H9 (cell line): ENCODE data around the gene L3MBTL4. TPM values are rescaled to one million over a fixed set of nuclear protein-coding genes. Genes with fewer than 3 reads are reported as not detected.

Experiments
- DNase-seq: peaks from one replicate; pipeline ENCODE4 v3.0.0-alpha.2; 2017
- H2AFZ ChIP-seq: one replicate; pipeline ENCODE4 v1.6.1; 2013; ENCODE audit warnings: mild to moderate bottlenecking, low read length, control low read depth, moderate library complexity
- H2AK5ac ChIP-seq: 2 replicates; pipeline ENCODE4 v1.6.1; 2013; ENCODE audit warnings: low read length, control low read depth, mixed read lengths; ENCODE audit not compliant: insufficient read length
- H2BK120ac ChIP-seq: one replicate; pipeline ENCODE4 v1.6.1; 2013; ENCODE audit warnings: low read depth, mild to moderate bottlenecking, low read length, control low read depth, inconsistent platforms; ENCODE audit not compliant: poor library complexity, severe bottlenecking
- H2BK12ac ChIP-seq: 2 replicates; pipeline ENCODE4 v1.6.1; 2013; ENCODE audit warnings: low read length, control low read depth, mixed read lengths, low read depth; ENCODE audit not compliant: insufficient read length
- H2BK15ac ChIP-seq: 2 replicates; pipeline ENCODE4 v1.6.1; 2013; ENCODE audit warnings: low read depth, low read length, control low read depth
- H2BK20ac ChIP-seq: one replicate; pipeline ENCODE4 v1.6.1; 2013; ENCODE audit warnings: low read depth, mild to moderate bottlenecking, low read length, control low read depth, inconsistent platforms; ENCODE audit not compliant: poor library complexity, severe bottlenecking
- H2BK5ac ChIP-seq: 2 replicates; pipeline ENCODE4 v1.6.1; 2013; ENCODE audit warnings: low read length, control low read depth, mixed read lengths; ENCODE audit not compliant: insufficient read length
- H3K14ac ChIP-seq: 2 replicates; pipeline ENCODE4 v1.6.1; 2013; ENCODE audit warnings: low read length, control low read depth; ENCODE audit not compliant: insufficient read depth
- H3K18ac ChIP-seq: 2 replicates; pipeline ENCODE4 v1.6.1; 2013; ENCODE audit warnings: low read depth, mild to moderate bottlenecking, mixed read lengths, low read length, control low read depth; ENCODE audit not compliant: insufficient read length
- H3K23ac ChIP-seq: 2 replicates; pipeline ENCODE4 v1.6.1; 2013; ENCODE audit warnings: low read length, control low read depth, mixed read lengths, low read depth; ENCODE audit not compliant: insufficient read length
- H3K23me2 ChIP-seq: 2 replicates; pipeline ENCODE4 v1.6.1; 2013; ENCODE audit warnings: low read depth, mild to moderate bottlenecking, mixed read lengths, low read length, control low read depth; ENCODE audit not compliant: insufficient read length, poor library complexity, severe bottlenecking
- H3K27ac ChIP-seq: 2 replicates; pipeline ENCODE4 v1.5.1; 2013; ENCODE audit warnings: low read length, control low read depth, mixed read lengths, low read depth; ENCODE audit not compliant: insufficient read length
- H3K27me3 ChIP-seq: 2 replicates; pipeline ENCODE4 v1.6.1; 2013; ENCODE audit warnings: low read length, control low read depth, inconsistent platforms; ENCODE audit not compliant: insufficient read depth
- H3K4ac ChIP-seq: 2 replicates; pipeline ENCODE4 v1.6.1; 2013; ENCODE audit warnings: low read depth, mild to moderate bottlenecking, control low read depth, inconsistent platforms, low read length, moderate library complexity
- H3K4me1 ChIP-seq: 2 replicates; pipeline ENCODE4 v1.6.1; 2013; ENCODE audit warnings: low read length, control low read depth, inconsistent platforms; ENCODE audit not compliant: insufficient read depth
- H3K4me2 ChIP-seq: 2 replicates; pipeline ENCODE4 v1.6.1; 2013; ENCODE audit warnings: low read length, control low read depth, mixed read lengths; ENCODE audit not compliant: insufficient read length, insufficient read depth
- H3K56ac ChIP-seq: 2 replicates; pipeline ENCODE4 v1.6.1; 2013; ENCODE audit warnings: low read depth, mild to moderate bottlenecking, mixed read lengths, low read length, control low read depth; ENCODE audit not compliant: insufficient read length
- H3K79me1 ChIP-seq: 2 replicates; pipeline ENCODE4 v1.6.1; 2013; ENCODE audit warnings: low read depth, mild to moderate bottlenecking, moderate library complexity, low read length, control low read depth, inconsistent platforms; ENCODE audit not compliant: insufficient read depth, poor library complexity, severe bottlenecking
- H3K79me2 ChIP-seq: 2 replicates; pipeline ENCODE4 v1.6.1; 2013; ENCODE audit warnings: low read length, control low read depth, inconsistent platforms; ENCODE audit not compliant: insufficient read depth
- H3K9ac ChIP-seq: 2 replicates; pipeline ENCODE4 v1.6.1; 2013; ENCODE audit warnings: low read length, control low read depth, mixed read lengths; ENCODE audit not compliant: insufficient read length; ENCODE audit errors: extremely low read depth
- H3K9me3 ChIP-seq: one replicate; pipeline ENCODE4 v1.6.1; 2013; ENCODE audit warnings: low read depth, low read length, inconsistent platforms; ENCODE audit not compliant: control insufficient read depth
- H3T11ph ChIP-seq: one replicate; pipeline ENCODE4 v1.6.1; 2013; ENCODE audit warnings: mild to moderate bottlenecking, low read length, control low read depth, inconsistent platforms
- H4K20me1 ChIP-seq: one replicate; pipeline ENCODE4 v1.6.1; 2013; ENCODE audit not compliant: control insufficient read depth, insufficient read length, insufficient read depth
- H4K5ac ChIP-seq: 2 replicates; pipeline ENCODE4 v1.6.1; 2013; ENCODE audit warnings: low read depth, mild to moderate bottlenecking, mixed read lengths, low read length, control low read depth; ENCODE audit not compliant: insufficient read length
- H4K8ac ChIP-seq: replicated peaks from 2 replicates; pipeline ENCODE4 v1.6.1; 2013; ENCODE audit warnings: low read length, control low read depth, mixed read lengths, low read depth; ENCODE audit not compliant: insufficient read length
- H4K91ac ChIP-seq: 2 replicates; pipeline ENCODE4 v1.6.1; 2013; ENCODE audit warnings: low read depth, mild to moderate bottlenecking, moderate library complexity, mixed read lengths, low read length, control low read depth; ENCODE audit not compliant: insufficient read length
- H3K27ac Mint-ChIP-seq, 3 experiments: 2 replicates in 2 of 3; 3 replicates in 1 of 3; pipeline ENCODE4 v1.8.0; 2020 to 2021; ENCODE audit warnings: mixed read lengths in 3 of 3, mild to moderate bottlenecking in 1 of 3, moderate library complexity in 1 of 3
- H3K27me3 Mint-ChIP-seq: 2 replicates; pipeline ENCODE4 v1.8.0; 2021; ENCODE audit warnings: low read depth, mild to moderate bottlenecking, moderate library complexity, mixed read lengths
- H3K36me3 Mint-ChIP-seq, 3 experiments: 2 replicates in 2 of 3; 3 replicates in 1 of 3; pipeline ENCODE4 v1.8.0; 2020 to 2021; ENCODE audit warnings: low read depth in 3 of 3, mixed read lengths in 3 of 3; ENCODE audit not compliant: insufficient read depth in 1 of 3
- H3K4me1 Mint-ChIP-seq, 2 experiments: 2 replicates each; pipeline ENCODE4 v1.8.0; 2020; ENCODE audit warnings: mixed read lengths in 2 of 2
- H3K4me3 Mint-ChIP-seq, 2 experiments: 2 replicates in 1 of 2; 3 replicates in 1 of 2; pipeline ENCODE4 v1.8.0; 2020 to 2021; ENCODE audit warnings: mild to moderate bottlenecking in 2 of 2, mixed read lengths in 2 of 2, moderate library complexity in 1 of 2
- H3K9me3 Mint-ChIP-seq, 2 experiments: 2 replicates in 1 of 2; 3 replicates in 1 of 2; pipeline ENCODE4 v1.8.0; 2020; ENCODE audit warnings: mild to moderate bottlenecking in 2 of 2, mixed read lengths in 2 of 2, moderate library complexity in 1 of 2
- CTCF ChIP-seq: fragments of 200-600 bp; sonication (generic); conservative IDR thresholded peaks from 3 replicates; pipeline ENCODE4 v1.8.0; 2021; ENCODE audit warnings: antibody characterized with exemption, mild to moderate bottlenecking
- WGBS: extraction: QIAGEN DNeasy Blood & Tissue Kit; methylation state at CpG from one replicate; pipeline ENCODE4 v1.1.7; 2013; ENCODE audit warnings: missing lambda C conversion rate, low lambda C conversion rate, mixed read lengths; ENCODE audit not compliant: insufficient read length; ENCODE audit errors: extremely low coverage; 5-methylcytosine and 5-hydroxymethylcytosine counted together
- total RNA-seq: library from RNA; stranded (reverse); gene quantifications from 2 replicates; pipeline ENCODE4 v1.2.1, GENCODE V29; 2021

The L3MBTL4 gene
- total RNA-seq, 1 experiment from 2014 or later, result 1.9 TPM

- H3K4me1 ChIP-seq, result no peaks in the 10 kb centered on the region
- no peak overlapping the region for H2BK5ac ChIP-seq
- H3K79me1 ChIP-seq, result no peaks in the 10 kb centered on the region
- H4K20me1 ChIP-seq, result no peaks in the 10 kb centered on the region
- Mint-ChIP-seq H3K27ac (no peak overlapping the region), H3K4me3 (no peak overlapping the region), H3K27me3 (no peaks in the 10 kb centered on the region), H3K4me1 (no peaks in the 10 kb centered on the region), H3K9me3 (no peaks in the 10 kb centered on the region), H3K36me3 (no peaks in the 10 kb centered on the region)
- H2BK15ac ChIP-seq, result no peak overlapping the region
- H4K91ac ChIP-seq, result no peak overlapping the region
- TF ChIP-seq CTCF, result no peak
- H2BK12ac ChIP-seq, result no peak overlapping the region
- H4K8ac ChIP-seq, result no peak overlapping the region
- no peak overlapping the region for H3T11ph ChIP-seq
- H3K27ac ChIP-seq, result no peak overlapping the region
- WGBS, result no CpG with 5 or more reads among the region's 4 CpGs
- H2BK120ac ChIP-seq, result no peak overlapping the region
- no peak overlapping the region for H3K4ac ChIP-seq
- no peaks in the 10 kb centered on the region for H3K23me2 ChIP-seq
- no peak overlapping the region for H3K9ac ChIP-seq
- no peak overlapping the region for H4K5ac ChIP-seq
- H2BK20ac ChIP-seq, result no peak overlapping the region
- H3K4me2 ChIP-seq, result no peak overlapping the region
- no peak overlapping the region for H2AFZ ChIP-seq
- H3K56ac ChIP-seq, result no peak overlapping the region
- H3K18ac ChIP-seq, result no peak overlapping the region
- no peak overlapping the region for H3K14ac ChIP-seq
- H3K79me2 ChIP-seq, result no peaks in the 10 kb centered on the region
- no peak overlapping the region for H2AK5ac ChIP-seq
- no peaks in the 10 kb centered on the region for H3K9me3 ChIP-seq
- H3K27me3 ChIP-seq, result no peaks in the 10 kb centered on the region
- no peak overlapping the region for H3K23ac ChIP-seq
- no peak for DNase-seq
Measured at GRCh38 chr18:6249788-6250187, 164.9 kb downstream of the L3MBTL4 start.
